ENCODE data around the gene C1S. TPM values are rescaled to one million over a fixed set of nuclear protein-coding genes. Genes with fewer than 3 reads are reported as not detected.

The C1S gene
- total and polyA plus RNA-seq, 4 donors = 141 to 1,087 (median 589) TPM

DNA sequence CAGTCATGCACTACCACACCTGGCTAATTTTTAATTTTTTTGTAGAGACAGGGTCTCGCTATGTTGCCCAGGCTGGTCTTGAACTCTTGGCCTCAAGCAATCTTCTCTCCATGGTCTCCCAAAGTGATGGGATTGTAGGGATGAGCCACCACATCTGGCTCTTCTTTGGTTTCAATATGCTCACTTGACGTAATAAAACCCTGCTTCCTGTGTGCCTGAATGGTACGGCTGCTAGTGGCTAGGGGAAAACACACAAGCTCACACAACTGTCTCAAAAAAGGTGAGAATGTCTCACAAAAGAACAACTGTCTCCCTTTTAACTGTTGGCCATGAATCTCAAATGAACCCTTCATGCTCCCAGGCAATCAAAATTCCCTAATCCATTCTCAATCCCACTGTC, 15.0 kb downstream of the C1S start:
- no peaks in the 10 kb centered on the region for H3K27me3 ChIP-seq (ENCODE audit: control insufficient read depth in 1 of 2, insufficient read depth in 2 of 2, low read length in 1 of 2)
- H3K36me3 ChIP-seq (ENCODE audit: control insufficient read depth in 1 of 2, insufficient read depth in 2 of 2, low read length in 1 of 2) = no peaks in the 10 kb centered on the region
- ATAC-seq (ENCODE audit: low FRiP score) (no peak), DNase-seq (no peak)
- no peak overlapping the region for H3K4me3 ChIP-seq (ENCODE audit: low read length in 2 of 2)
- 81 to 82% methylated on average over 3 of the region's 3 CpGs for WGBS, 2 donors
- intact Hi-C loops (cut with DNase I) = no loop called here
- H3K4me1 ChIP-seq (ENCODE audit: control insufficient read depth in 1 of 2, insufficient read depth in 2 of 2, low read length in 2 of 2) = no peaks in the 10 kb centered on the region
- no peaks in the 10 kb centered on the region for H3K9me3 ChIP-seq (ENCODE audit: control insufficient read depth, low read length)
- no peak overlapping the region for H3K27ac ChIP-seq (ENCODE audit: low read depth in 1 of 2, low read length in 2 of 2)

DNA sequence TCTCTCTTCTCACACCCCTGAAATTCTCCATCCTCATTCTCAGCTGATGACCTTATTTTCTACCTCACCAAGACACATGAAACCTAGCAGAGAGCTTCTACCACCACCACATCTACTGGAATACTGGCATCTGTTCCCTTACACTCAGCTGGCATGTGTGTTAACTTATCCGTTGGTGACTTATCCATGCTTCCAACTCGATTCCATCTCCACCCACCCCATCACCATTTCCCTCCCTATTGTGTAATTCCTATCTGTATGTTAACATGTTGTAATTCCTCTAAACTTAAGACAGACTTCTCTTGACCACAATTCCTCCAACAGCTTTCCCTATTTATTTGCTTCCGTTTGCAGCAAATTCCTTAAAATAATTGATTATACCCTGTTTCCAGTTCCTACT, 15.4 kb downstream of the C1S start:
- DNase-seq (no peak), ATAC-seq (ENCODE audit: low FRiP score) (no peak)
- Histone ChIP-seq H3K36me3 (ENCODE audit: control insufficient read depth in 1 of 2, insufficient read depth in 2 of 2, low read length in 1 of 2) (peaks cover 0 to 2% of the 10 kb centered on the region in 2 donors), H3K4me3 (ENCODE audit: low read length in 2 of 2) (no peak overlapping the region), H3K27ac (ENCODE audit: low read depth in 1 of 2, low read length in 2 of 2) (no peak overlapping the region), H3K9me3 (ENCODE audit: control insufficient read depth, low read length) (no peaks in the 10 kb centered on the region), H3K27me3 (ENCODE audit: control insufficient read depth in 1 of 2, insufficient read depth in 2 of 2, low read length in 1 of 2) (no peaks in the 10 kb centered on the region), H3K4me1 (ENCODE audit: control insufficient read depth in 1 of 2, insufficient read depth in 2 of 2, low read length in 2 of 2) (no peaks in the 10 kb centered on the region)
- intact Hi-C loops (cut with DNase I) = no loop called here
- 66 to 67% methylated on average over 3 of the region's 3 CpGs for WGBS, 2 donors

DNA sequence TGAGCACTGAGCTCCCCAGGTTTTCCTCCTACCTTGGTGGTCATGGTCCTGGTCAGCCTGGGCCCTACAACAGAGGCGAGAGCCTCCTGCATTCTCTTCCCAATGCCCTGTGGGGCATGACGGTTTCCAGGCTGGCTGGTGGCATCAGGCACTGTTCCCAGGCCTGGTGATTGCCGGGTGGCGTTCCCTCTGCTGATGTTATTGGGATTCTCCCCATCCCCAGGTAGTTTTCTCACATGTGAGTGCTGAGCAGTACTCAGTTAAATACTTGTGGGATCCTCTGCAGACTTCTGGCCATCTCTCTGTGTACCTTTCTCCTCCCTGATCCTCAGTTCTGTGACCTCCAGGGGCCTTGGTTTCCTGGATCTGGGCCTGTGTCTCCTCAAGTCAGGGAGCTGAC, 16.0 kb downstream of the C1S start:
- intact Hi-C loops (cut with DNase I) = no loop called here
- ATAC-seq (ENCODE audit: low FRiP score) (no peak), DNase-seq (no peak)
- WGBS, 2 donors = 93 to 95% methylated on average over 4 of the region's 4 CpGs
- peaks cover 0 to 3% of the 10 kb centered on the region in 2 donors for H3K36me3 ChIP-seq (ENCODE audit: control insufficient read depth in 1 of 2, insufficient read depth in 2 of 2, low read length in 1 of 2)
- no peak overlapping the region for H3K27ac ChIP-seq (ENCODE audit: low read depth in 1 of 2, low read length in 2 of 2)
- no peaks in the 10 kb centered on the region for H3K9me3 ChIP-seq (ENCODE audit: control insufficient read depth, low read length)
- no peaks in the 10 kb centered on the region for H3K4me1 ChIP-seq (ENCODE audit: control insufficient read depth in 1 of 2, insufficient read depth in 2 of 2, low read length in 2 of 2)
- H3K27me3 ChIP-seq (ENCODE audit: control insufficient read depth in 1 of 2, insufficient read depth in 2 of 2, low read length in 1 of 2) = no peaks in the 10 kb centered on the region
- no peak overlapping the region for H3K4me3 ChIP-seq (ENCODE audit: low read length in 2 of 2)

DNA sequence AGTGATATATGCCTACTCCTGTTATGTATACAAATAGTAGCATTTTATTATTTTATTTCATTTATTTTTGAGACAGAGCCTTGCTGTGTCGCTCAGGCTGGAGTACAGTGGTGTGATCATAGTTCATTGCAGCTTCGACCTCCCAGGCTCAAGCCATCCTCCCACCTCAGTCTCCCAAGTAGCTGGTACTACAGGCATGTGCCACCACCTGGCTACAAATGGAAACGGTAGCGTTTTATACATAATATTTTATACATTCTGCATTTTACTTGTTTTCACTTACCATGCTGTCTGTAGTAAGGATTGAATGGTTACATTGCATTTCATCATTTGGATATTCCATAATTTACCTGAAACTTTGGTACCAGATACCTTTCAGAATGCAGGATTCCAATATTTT, 17.6 kb downstream of the C1S start:
- no peaks in the 10 kb centered on the region for H3K9me3 ChIP-seq (ENCODE audit: control insufficient read depth, low read length)
- no peak overlapping the region for H3K4me3 ChIP-seq (ENCODE audit: low read length in 2 of 2)
- 64 to 70% methylated on average over 4 of the region's 4 CpGs for WGBS, 2 donors
- no peaks in the 10 kb centered on the region for H3K27me3 ChIP-seq (ENCODE audit: control insufficient read depth in 1 of 2, insufficient read depth in 2 of 2, low read length in 1 of 2)
- ATAC-seq (ENCODE audit: low FRiP score) = no peak
- H3K27ac ChIP-seq (ENCODE audit: low read depth in 1 of 2, low read length in 2 of 2) = no peak overlapping the region
- DNase-seq = no peak
- intact Hi-C loops (cut with DNase I) = no loop called here
- no peaks in the 10 kb centered on the region for H3K4me1 ChIP-seq (ENCODE audit: control insufficient read depth in 1 of 2, insufficient read depth in 2 of 2, low read length in 2 of 2)
- H3K36me3 ChIP-seq (ENCODE audit: control insufficient read depth in 1 of 2, insufficient read depth in 2 of 2, low read length in 1 of 2) = peaks cover 0 to 3% of the 10 kb centered on the region in 2 donors

DNA sequence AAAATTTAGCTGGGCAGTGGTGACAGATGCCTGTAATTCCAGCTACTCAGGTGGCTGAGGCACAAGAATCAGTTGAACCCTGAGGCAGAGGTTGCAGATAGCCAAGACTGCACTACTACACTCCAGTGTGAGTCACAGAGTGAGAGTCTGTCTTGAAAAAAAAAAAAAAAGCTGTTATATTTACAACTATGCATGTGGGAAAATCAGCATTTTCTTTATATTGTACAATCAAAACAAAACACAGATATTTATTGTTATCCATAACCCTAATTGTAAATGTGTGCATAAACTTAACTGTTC, 19.3 kb downstream of the C1S start:
- Histone ChIP-seq H3K27ac (ENCODE audit: low read depth in 1 of 2, low read length in 2 of 2) (peak overlapping the region in 1 of 2 donors; percentile 70), H3K27me3 (ENCODE audit: control insufficient read depth in 1 of 2, insufficient read depth in 2 of 2, low read length in 1 of 2) (no peaks in the 10 kb centered on the region), H3K36me3 (ENCODE audit: control insufficient read depth in 1 of 2, insufficient read depth in 2 of 2, low read length in 1 of 2) (peaks cover 1 to 6% of the 10 kb centered on the region in 2 donors), H3K4me3 (ENCODE audit: low read length in 2 of 2) (no peak overlapping the region), H3K4me1 (ENCODE audit: control insufficient read depth in 1 of 2, insufficient read depth in 2 of 2, low read length in 2 of 2) (no peaks in the 10 kb centered on the region), H3K9me3 (ENCODE audit: control insufficient read depth, low read length) (no peaks in the 10 kb centered on the region)
- ATAC-seq (ENCODE audit: low FRiP score) = peak; percentile 64
- intact Hi-C loops (cut with DNase I) = no loop called here
- no peak for DNase-seq

DNA sequence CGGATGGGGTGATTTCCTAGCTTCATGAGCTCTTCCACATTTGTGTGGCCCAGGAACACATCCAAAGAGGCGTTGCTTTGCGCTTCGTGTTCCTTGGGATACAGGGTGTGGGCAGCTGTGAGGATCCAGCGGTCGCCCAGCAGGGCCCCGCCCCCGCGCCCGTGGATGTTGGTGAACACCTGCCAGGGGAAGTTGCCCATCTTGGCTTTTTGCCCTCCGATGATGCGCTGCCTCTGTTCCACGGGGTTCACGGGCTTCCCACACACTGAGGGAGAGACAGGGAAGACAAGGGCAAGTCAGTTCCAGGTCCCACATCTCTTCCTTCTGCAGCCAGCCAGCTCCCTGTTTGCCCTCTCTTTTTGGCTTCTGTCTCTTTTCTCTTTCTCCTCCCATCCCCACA, 20.5 kb downstream of the C1S start:
- ATAC-seq (ENCODE audit: low FRiP score) (no peak), DNase-seq (no peak)
- 91 to 92% methylated on average over 14 of the region's 14 CpGs for WGBS, 2 donors
- Histone ChIP-seq H3K36me3 (ENCODE audit: control insufficient read depth in 1 of 2, insufficient read depth in 2 of 2, low read length in 1 of 2) (peaks cover 2 to 7% of the 10 kb centered on the region in 2 donors), H3K27ac (ENCODE audit: low read depth in 1 of 2, low read length in 2 of 2) (no peak overlapping the region), H3K4me1 (ENCODE audit: control insufficient read depth in 1 of 2, insufficient read depth in 2 of 2, low read length in 2 of 2) (no peaks in the 10 kb centered on the region), H3K9me3 (ENCODE audit: control insufficient read depth, low read length) (no peaks in the 10 kb centered on the region), H3K27me3 (ENCODE audit: control insufficient read depth in 1 of 2, insufficient read depth in 2 of 2, low read length in 1 of 2) (no peaks in the 10 kb centered on the region), H3K4me3 (ENCODE audit: low read length in 2 of 2) (no peak overlapping the region)
- intact Hi-C loops (cut with DNase I) = no loop called here

DNA sequence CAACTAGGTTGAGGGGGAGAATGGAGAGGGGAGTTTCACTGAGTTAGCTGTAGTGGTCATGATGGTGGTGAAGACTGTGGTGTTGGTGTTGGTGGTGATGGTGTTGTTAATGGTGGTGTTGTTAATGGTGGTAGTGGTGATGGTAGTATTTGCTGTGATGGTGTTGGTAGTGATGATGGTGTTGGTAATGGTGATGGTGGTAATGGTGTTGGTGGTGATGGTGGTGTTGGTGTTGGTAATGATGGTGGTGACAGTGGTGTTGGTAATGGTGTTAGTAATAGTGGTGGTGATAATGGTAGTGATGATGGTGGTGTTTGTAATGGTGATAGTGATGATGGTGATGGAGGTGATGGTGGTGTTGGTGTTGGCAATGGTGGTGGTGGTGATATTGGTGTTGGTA, 22.6 kb downstream of the C1S start:
- H3K9me3 ChIP-seq (ENCODE audit: control insufficient read depth, low read length) = no peaks in the 10 kb centered on the region
- intact Hi-C loops (cut with DNase I) = no loop called here
- H3K4me3 ChIP-seq (ENCODE audit: low read length in 2 of 2) = no peak overlapping the region
- ATAC-seq (ENCODE audit: low FRiP score) (no peak), DNase-seq (no peak)
- H3K27me3 ChIP-seq (ENCODE audit: control insufficient read depth in 1 of 2, insufficient read depth in 2 of 2, low read length in 1 of 2) = no peaks in the 10 kb centered on the region
- peaks cover 2 to 7% of the 10 kb centered on the region in 2 donors for H3K36me3 ChIP-seq (ENCODE audit: control insufficient read depth in 1 of 2, insufficient read depth in 2 of 2, low read length in 1 of 2)
- H3K27ac ChIP-seq (ENCODE audit: low read depth in 1 of 2, low read length in 2 of 2) = no peak overlapping the region
- H3K4me1 ChIP-seq (ENCODE audit: control insufficient read depth in 1 of 2, insufficient read depth in 2 of 2, low read length in 2 of 2) = no peaks in the 10 kb centered on the region

DNA sequence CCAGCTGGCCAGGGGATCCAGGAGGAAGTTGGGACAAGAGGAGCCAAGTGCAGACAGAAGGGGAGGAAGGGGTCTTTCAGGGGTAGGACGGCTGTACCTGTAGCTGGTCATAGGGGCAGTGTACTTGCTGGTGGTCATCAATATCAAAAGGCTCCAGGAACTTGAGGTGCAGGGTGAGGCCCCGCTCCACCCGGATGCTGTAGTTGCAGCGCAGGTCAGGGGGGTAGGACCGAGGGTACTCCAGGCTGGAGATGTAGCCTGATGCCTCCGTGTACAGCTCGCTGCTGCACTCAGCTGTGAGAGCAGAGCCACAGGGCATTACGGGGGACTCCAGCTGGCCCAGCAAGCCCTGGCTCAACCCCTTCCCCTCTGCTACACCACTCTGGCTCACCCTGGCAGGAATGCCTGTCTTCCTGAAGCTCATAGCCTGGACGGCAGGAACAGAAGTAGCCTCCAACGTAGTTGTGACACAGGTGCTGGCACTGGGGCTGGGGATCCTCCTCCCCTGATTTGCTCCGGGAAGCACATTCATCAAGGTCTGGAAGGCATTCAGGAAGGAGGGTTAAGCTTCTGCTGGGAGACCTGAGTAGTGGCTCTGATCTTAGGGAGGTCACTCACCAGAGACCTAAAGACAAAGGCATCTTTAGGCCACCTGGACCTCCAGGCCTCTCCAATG, 28.8 kb downstream of the C1S start:
- WGBS, 2 donors = 90 to 93% methylated on average over 11 of the region's 11 CpGs

DNA sequence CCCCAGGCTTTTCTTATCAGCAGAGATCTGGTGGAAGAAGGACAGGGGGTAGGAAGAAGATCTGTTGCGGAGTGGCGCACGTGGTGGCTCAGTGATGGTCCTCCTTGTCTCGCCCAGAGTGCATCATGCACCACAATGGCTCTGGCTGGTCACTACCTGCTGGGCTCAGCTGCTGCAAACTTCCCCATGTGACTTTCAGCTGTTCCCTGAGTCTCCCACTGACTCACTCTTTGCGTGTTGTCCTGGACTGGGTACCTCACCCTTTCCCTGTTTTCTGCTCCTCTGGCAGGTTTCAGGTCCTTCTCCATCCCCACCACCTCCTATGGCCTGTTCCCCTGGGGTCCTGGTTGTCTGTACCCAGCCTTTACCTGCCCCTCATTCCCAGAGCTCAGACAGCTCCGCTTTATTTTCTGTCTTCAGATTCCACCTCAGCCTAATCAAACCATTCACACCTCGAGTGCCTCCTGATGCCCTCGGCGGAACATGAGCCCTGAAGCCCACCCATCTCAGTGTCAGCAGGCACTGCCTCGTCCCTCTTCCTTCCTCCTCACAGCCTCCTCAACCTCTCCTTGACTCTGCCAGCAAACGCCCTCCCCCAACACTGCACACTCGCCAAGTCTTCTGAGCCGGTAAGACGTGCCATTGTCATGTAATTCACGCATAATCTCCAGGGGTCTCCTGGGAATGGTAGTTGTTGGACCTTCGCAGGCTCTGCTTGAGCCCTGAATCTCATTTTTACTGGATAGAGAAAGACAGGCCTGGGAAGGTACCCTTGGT, 29.9 kb downstream of the C1S start:
- no peaks in the 10 kb centered on the region for H3K27me3 ChIP-seq (ENCODE audit: control insufficient read depth in 1 of 2, insufficient read depth in 2 of 2, low read length in 1 of 2)
- H3K4me3 ChIP-seq (ENCODE audit: low read length in 2 of 2) = no peak overlapping the region
- H3K9me3 ChIP-seq (ENCODE audit: control insufficient read depth, low read length) = no peaks in the 10 kb centered on the region
- H3K36me3 ChIP-seq (ENCODE audit: control insufficient read depth in 1 of 2, insufficient read depth in 2 of 2, low read length in 1 of 2) = peaks cover 0 to 2% of the 10 kb centered on the region in 2 donors
- ATAC-seq (ENCODE audit: low FRiP score) (no peak), DNase-seq (no peak)
- intact Hi-C loops (cut with DNase I) = loop anchor here in 1 of 2 donors (10.0 kb wide), 1 partner anchor 76 kb away; the partner anchor contains the start of gene LPCAT3
- 80 to 81% methylated on average over 15 to 16 of the region's 16 CpGs for WGBS, 2 donors
- no peak overlapping the region for H3K27ac ChIP-seq (ENCODE audit: low read depth in 1 of 2, low read length in 2 of 2)
- no peaks in the 10 kb centered on the region for H3K4me1 ChIP-seq (ENCODE audit: control insufficient read depth in 1 of 2, insufficient read depth in 2 of 2, low read length in 2 of 2)

More for the DNA sequence above, 28.8 kb downstream of the C1S start:
- Histone ChIP-seq H3K27ac (ENCODE audit: low read depth in 1 of 2, low read length in 2 of 2) (no peak overlapping the region), H3K27me3 (ENCODE audit: control insufficient read depth in 1 of 2, insufficient read depth in 2 of 2, low read length in 1 of 2) (no peaks in the 10 kb centered on the region), H3K36me3 (ENCODE audit: control insufficient read depth in 1 of 2, insufficient read depth in 2 of 2, low read length in 1 of 2) (peaks cover 2 to 6% of the 10 kb centered on the region in 2 donors), H3K4me3 (ENCODE audit: low read length in 2 of 2) (no peak overlapping the region), H3K4me1 (ENCODE audit: control insufficient read depth in 1 of 2, insufficient read depth in 2 of 2, low read length in 2 of 2) (no peaks in the 10 kb centered on the region), H3K9me3 (ENCODE audit: control insufficient read depth, low read length) (no peaks in the 10 kb centered on the region)
- DNase-seq = no peak
- intact Hi-C loops (cut with DNase I) = no loop called here
- ATAC-seq (ENCODE audit: low FRiP score) = no peak

Measured in aorta (tissue), 5 donors.